Thoracic aorta (tissue), 2 donors: ENCODE data around the gene PRLR. TPM values are rescaled to one million over a fixed set of nuclear protein-coding genes. Genes with fewer than 3 reads are reported as not detected.

ENCODE experiments used
- ATAC-seq: fragments of 150-250 bp; one replicate; pipeline ENCODE4 v1.8.0; 2017; ENCODE audit warnings: low read depth; ENCODE audit not compliant: insufficient number of reproducible peaks, low FRiP score
- DNase-seq: peaks from one replicate; pipeline ENCODE4 v3.0.0-alpha.2; 2020; ENCODE audit warnings: low spot score
- H3K27ac ChIP-seq, 2 donors: fragments of 200-600 bp; sonication (generic); 1 replicate in 1 of 2; 2 replicates in 1 of 2; pipeline ENCODE4 v1.5.1; 2016; ENCODE audit warnings: mild to moderate bottlenecking in 2 of 2, moderate library complexity in 2 of 2
- H3K27me3 ChIP-seq: fragments of 200-600 bp; sonication (generic); replicated peaks from 2 replicates; pipeline ENCODE4 v1.6.0; 2016; ENCODE audit warnings: mild to moderate bottlenecking; ENCODE audit not compliant: insufficient read depth
- H3K36me3 ChIP-seq: fragments of 200-600 bp; sonication (generic); one replicate; pipeline ENCODE4 v1.5.1; 2016
- H3K4me1 ChIP-seq, 2 donors: fragments of 200-600 bp; sonication (generic); 1 replicate in 1 of 2; 2 replicates in 1 of 2; pipeline versions ENCODE4 v1.5.1 to v1.6.0; 2016; ENCODE audit warnings: low read depth in 2 of 2, mild to moderate bottlenecking in 1 of 2; ENCODE audit not compliant: control insufficient read depth in 1 of 2
- H3K4me3 ChIP-seq: fragments of 200-600 bp; sonication (generic); 2 replicates; pipeline ENCODE4 v1.5.1; 2016; ENCODE audit warnings: mild to moderate bottlenecking
- H3K9me3 ChIP-seq: fragments of 200-600 bp; sonication (generic); 2 replicates; pipeline ENCODE4 v1.5.1; 2016
- CTCF ChIP-seq: fragments of 200-600 bp; sonication (generic); IDR thresholded peaks from one replicate; pipeline ENCODE4 v1.5.1; 2019; ENCODE audit warnings: antibody characterized with exemption
- total RNA-seq, 2 donors: library from RNA; depleted of rRNA; stranded (reverse); fragments of >200 nt; gene quantifications; one replicate each; pipeline versions ENCODE4 v1.1.0 to v1.2.3, GENCODE V29; 2016

PRLR gene
- total RNA-seq, 2 donors from 2014 or later = 0.71 to 2.6 TPM

GRCh38 chr5:35145691-35146317 is 84.5 kb downstream of the PRLR start:
- H3K27me3 ChIP-seq = no peaks in the 10 kb centered on the region
- no peaks in the 10 kb centered on the region for H3K36me3 ChIP-seq
- ATAC-seq = no peak

GRCh38 chr5:35145012-35145411 is 85.3 kb downstream of the PRLR start:
- H3K4me1 ChIP-seq = no peaks in the 10 kb centered on the region
- no peaks in the 10 kb centered on the region for H3K36me3 ChIP-seq
- H3K27ac ChIP-seq = no peak overlapping the region
- ATAC-seq (no peak), DNase-seq (no peak)
- no peaks in the 10 kb centered on the region for H3K9me3 ChIP-seq
- H3K27me3 ChIP-seq = no peaks in the 10 kb centered on the region
- H3K4me3 ChIP-seq = no peak overlapping the region
- no peak for TF ChIP-seq CTCF

More at GRCh38 chr5:35145691-35146317, 84.5 kb downstream of the PRLR start:
- Histone ChIP-seq H3K4me1 (no peaks in the 10 kb centered on the region), H3K4me3 (no peak overlapping the region), H3K27ac (no peak overlapping the region), H3K9me3 (no peaks in the 10 kb centered on the region)
- TF ChIP-seq CTCF = no peak
- no peak for DNase-seq

- TF ChIP-seq CTCF = no peak
- H3K27ac ChIP-seq = no peak overlapping the region
- H3K4me3 ChIP-seq = no peak overlapping the region
- no peaks in the 10 kb centered on the region for H3K4me1 ChIP-seq
- ATAC-seq (no peak), DNase-seq (no peak)
- no peaks in the 10 kb centered on the region for H3K27me3 ChIP-seq
- no peaks in the 10 kb centered on the region for H3K9me3 ChIP-seq
- no peaks in the 10 kb centered on the region for H3K36me3 ChIP-seq
Measured at GRCh38 chr5:35143841-35144240, 86.4 kb downstream of the PRLR start.

- no peak overlapping the region for H3K27ac ChIP-seq
- no peaks in the 10 kb centered on the region for H3K27me3 ChIP-seq
- no peak for ATAC-seq
- no peaks in the 10 kb centered on the region for H3K9me3 ChIP-seq
- H3K4me3 ChIP-seq = no peak overlapping the region
- DNase-seq = no peak
- TF ChIP-seq CTCF = no peak
- no peaks in the 10 kb centered on the region for H3K4me1 ChIP-seq
- H3K36me3 ChIP-seq = no peaks in the 10 kb centered on the region
Measured at GRCh38 chr5:35141739-35142138, 88.5 kb downstream of the PRLR start.

GRCh38 chr5:35138232-35138631 is 92.1 kb downstream of the PRLR start:
- H3K27me3 ChIP-seq = no peaks in the 10 kb centered on the region
- H3K36me3 ChIP-seq = no peaks in the 10 kb centered on the region
- H3K9me3 ChIP-seq = no peaks in the 10 kb centered on the region
- no peak overlapping the region for H3K27ac ChIP-seq
- H3K4me3 ChIP-seq = no peak overlapping the region
- DNase-seq = no peak
- no peaks in the 10 kb centered on the region for H3K4me1 ChIP-seq
- TF ChIP-seq CTCF = no peak
- no peak for ATAC-seq
